ENCODE data around the gene SLC35E2B. TPM values are rescaled to one million over a fixed set of nuclear protein-coding genes. Genes with fewer than 3 reads are reported as not detected.
A peak's percentile ranks its signal among the peaks of the same experiment; 100 is the strongest.

Gene SLC35E2B
- total and polyA plus RNA-seq, 4 donors = 8.1 to 53.5 (median 28.6) TPM

GRCh38 chr1:1620433-1621139, 72.0 kb downstream of the SLC35E2B start:
- Histone ChIP-seq H3K4me1 (ENCODE audit: control insufficient read depth in 1 of 2, insufficient read depth in 2 of 2, low read length in 2 of 2) (no peaks in the 10 kb centered on the region), H3K27ac (ENCODE audit: low read depth in 1 of 2, low read length in 2 of 2) (no peak overlapping the region), H3K9me3 (ENCODE audit: control insufficient read depth, low read length) (no peaks in the 10 kb centered on the region), H3K27me3 (ENCODE audit: control insufficient read depth in 1 of 2, insufficient read depth in 2 of 2, low read length in 1 of 2) (no peaks in the 10 kb centered on the region), H3K36me3 (ENCODE audit: control insufficient read depth in 1 of 2, insufficient read depth in 2 of 2, low read length in 1 of 2) (no peaks in the 10 kb centered on the region), H3K4me3 (ENCODE audit: low read length in 2 of 2) (no peak overlapping the region)
- 85 to 88% methylated on average over 16 of the region's 16 CpGs for WGBS, 2 donors
- intact Hi-C loops (cut with DNase I) = no loop called here
- ATAC-seq (ENCODE audit: low FRiP score) (no peak), DNase-seq (peak; percentile 41 to 67)

GRCh38 chr1:1619917-1620361, 72.7 kb downstream of the SLC35E2B start:
- intact Hi-C loops (cut with DNase I) = no loop called here
- Histone ChIP-seq H3K36me3 (ENCODE audit: control insufficient read depth in 1 of 2, insufficient read depth in 2 of 2, low read length in 1 of 2) (no peaks in the 10 kb centered on the region), H3K9me3 (ENCODE audit: control insufficient read depth, low read length) (no peaks in the 10 kb centered on the region), H3K4me1 (ENCODE audit: control insufficient read depth in 1 of 2, insufficient read depth in 2 of 2, low read length in 2 of 2) (no peaks in the 10 kb centered on the region), H3K4me3 (ENCODE audit: low read length in 2 of 2) (no peak overlapping the region), H3K27me3 (ENCODE audit: control insufficient read depth in 1 of 2, insufficient read depth in 2 of 2, low read length in 1 of 2) (no peaks in the 10 kb centered on the region), H3K27ac (ENCODE audit: low read depth in 1 of 2, low read length in 2 of 2) (no peak overlapping the region)
- DNase-seq (peak; percentile 45 to 60), ATAC-seq (ENCODE audit: low FRiP score) (no peak)
- WGBS, 2 donors = 53 to 61% methylated on average over 14 of the region's 14 CpGs

- intact Hi-C loops (cut with DNase I) = no loop called here
- peak; percentile 45 to 66 for DNase-seq
- Histone ChIP-seq H3K4me1 (ENCODE audit: control insufficient read depth in 1 of 2, insufficient read depth in 2 of 2, low read length in 2 of 2) (no peaks in the 10 kb centered on the region), H3K27me3 (ENCODE audit: control insufficient read depth in 1 of 2, insufficient read depth in 2 of 2, low read length in 1 of 2) (no peaks in the 10 kb centered on the region), H3K4me3 (ENCODE audit: low read length in 2 of 2) (no peak overlapping the region), H3K36me3 (ENCODE audit: control insufficient read depth in 1 of 2, insufficient read depth in 2 of 2, low read length in 1 of 2) (no peaks in the 10 kb centered on the region), H3K9me3 (ENCODE audit: control insufficient read depth, low read length) (no peaks in the 10 kb centered on the region), H3K27ac (ENCODE audit: low read depth in 1 of 2, low read length in 2 of 2) (no peak overlapping the region)
- ATAC-seq (ENCODE audit: low FRiP score) = no peak
- WGBS, 2 donors = 93 to 94% methylated on average over 9 of the region's 9 CpGs
Measured at GRCh38 chr1:1618396-1619068, 74.1 kb downstream of the SLC35E2B start.

- Histone ChIP-seq H3K4me3 (ENCODE audit: low read length in 2 of 2) (no peak overlapping the region), H3K36me3 (ENCODE audit: control insufficient read depth in 1 of 2, insufficient read depth in 2 of 2, low read length in 1 of 2) (no peaks in the 10 kb centered on the region), H3K9me3 (ENCODE audit: control insufficient read depth, low read length) (no peaks in the 10 kb centered on the region), H3K4me1 (ENCODE audit: control insufficient read depth in 1 of 2, insufficient read depth in 2 of 2, low read length in 2 of 2) (no peaks in the 10 kb centered on the region), H3K27me3 (ENCODE audit: control insufficient read depth in 1 of 2, insufficient read depth in 2 of 2, low read length in 1 of 2) (no peaks in the 10 kb centered on the region), H3K27ac (ENCODE audit: low read depth in 1 of 2, low read length in 2 of 2) (no peak overlapping the region)
- intact Hi-C loops (cut with DNase I) = no loop called here
- ATAC-seq (ENCODE audit: low FRiP score) = no peak
- WGBS, 2 donors = 87 to 93% methylated on average over 6 of the region's 6 CpGs
- DNase-seq = peak; percentile 38 to 74
Measured at GRCh38 chr1:1617925-1618324, 74.7 kb downstream of the SLC35E2B start.

- H3K4me1 ChIP-seq (ENCODE audit: control insufficient read depth in 1 of 2, insufficient read depth in 2 of 2, low read length in 2 of 2) = no peaks in the 10 kb centered on the region
- intact Hi-C loops (cut with DNase I) = no loop called here
- WGBS, 2 donors = 92 to 94% methylated on average over 11 of the region's 11 CpGs
Measured at GRCh38 chr1:1617516-1617915, 75.1 kb downstream of the SLC35E2B start.

GRCh38 chr1:1616838-1617237, 75.8 kb downstream of the SLC35E2B start:
- Histone ChIP-seq H3K27me3 (ENCODE audit: control insufficient read depth in 1 of 2, insufficient read depth in 2 of 2, low read length in 1 of 2) (no peaks in the 10 kb centered on the region), H3K9me3 (ENCODE audit: control insufficient read depth, low read length) (no peaks in the 10 kb centered on the region), H3K4me1 (ENCODE audit: control insufficient read depth in 1 of 2, insufficient read depth in 2 of 2, low read length in 2 of 2) (no peaks in the 10 kb centered on the region), H3K4me3 (ENCODE audit: low read length in 2 of 2) (peak overlapping the region in 1 of 2 donors; percentile 83), H3K27ac (ENCODE audit: low read depth in 1 of 2, low read length in 2 of 2) (no peak overlapping the region), H3K36me3 (ENCODE audit: control insufficient read depth in 1 of 2, insufficient read depth in 2 of 2, low read length in 1 of 2) (no peaks in the 10 kb centered on the region)
- DNase-seq (peak; percentile 56 to 71), ATAC-seq (ENCODE audit: low FRiP score) (no peak)
- intact Hi-C loops (cut with DNase I) = no loop called here
- WGBS, 2 donors = 80 to 82% methylated on average over 19 of the region's 19 CpGs

More at GRCh38 chr1:1617516-1617915, 75.1 kb downstream of the SLC35E2B start:
- Histone ChIP-seq H3K27me3 (ENCODE audit: control insufficient read depth in 1 of 2, insufficient read depth in 2 of 2, low read length in 1 of 2) (no peaks in the 10 kb centered on the region), H3K9me3 (ENCODE audit: control insufficient read depth, low read length) (no peaks in the 10 kb centered on the region), H3K27ac (ENCODE audit: low read depth in 1 of 2, low read length in 2 of 2) (no peak overlapping the region), H3K36me3 (ENCODE audit: control insufficient read depth in 1 of 2, insufficient read depth in 2 of 2, low read length in 1 of 2) (no peaks in the 10 kb centered on the region), H3K4me3 (ENCODE audit: low read length in 2 of 2) (no peak overlapping the region)
- ATAC-seq (ENCODE audit: low FRiP score) (no peak), DNase-seq (peak; percentile 22 to 64)

- Histone ChIP-seq H3K27me3 (ENCODE audit: control insufficient read depth in 1 of 2, insufficient read depth in 2 of 2, low read length in 1 of 2) (no peaks in the 10 kb centered on the region), H3K4me1 (ENCODE audit: control insufficient read depth in 1 of 2, insufficient read depth in 2 of 2, low read length in 2 of 2) (no peaks in the 10 kb centered on the region), H3K36me3 (ENCODE audit: control insufficient read depth in 1 of 2, insufficient read depth in 2 of 2, low read length in 1 of 2) (no peaks in the 10 kb centered on the region), H3K4me3 (ENCODE audit: low read length in 2 of 2) (peak overlapping the region; percentile 65 to 83), H3K9me3 (ENCODE audit: control insufficient read depth, low read length) (no peaks in the 10 kb centered on the region), H3K27ac (ENCODE audit: low read depth in 1 of 2, low read length in 2 of 2) (peak overlapping the region; percentile 49 to 71)
- DNase-seq = peak; percentile 62 to 85
- WGBS, 2 donors = 3 to 4% methylated on average over 61 to 80 of the region's 80 CpGs
- intact Hi-C loops (cut with DNase I) = no loop called here
- ATAC-seq (ENCODE audit: low FRiP score) = no peak
Measured at GRCh38 chr1:1616045-1616790, 76.4 kb downstream of the SLC35E2B start.

- ATAC-seq (ENCODE audit: low FRiP score) = peak; percentile 98
- Histone ChIP-seq H3K4me1 (ENCODE audit: control insufficient read depth in 1 of 2, insufficient read depth in 2 of 2, low read length in 2 of 2) (no peaks in the 10 kb centered on the region), H3K36me3 (ENCODE audit: control insufficient read depth in 1 of 2, insufficient read depth in 2 of 2, low read length in 1 of 2) (no peaks in the 10 kb centered on the region), H3K4me3 (ENCODE audit: low read length in 2 of 2) (peak within 1 kb of the TSS; percentile 65 to 83), H3K9me3 (ENCODE audit: control insufficient read depth, low read length) (no peaks in the 10 kb centered on the region), H3K27ac (ENCODE audit: low read depth in 1 of 2, low read length in 2 of 2) (peak within 1 kb of the TSS; percentile 71 to 92), H3K27me3 (ENCODE audit: control insufficient read depth in 1 of 2, insufficient read depth in 2 of 2, low read length in 1 of 2) (no peaks in the 10 kb centered on the region)
- intact Hi-C loops (cut with DNase I) = no loop called here
- DNase-seq = peak; percentile 97 to 99
- 0% methylated on average over 98 to 107 of the region's 107 CpGs for WGBS, 2 donors
Measured at GRCh38 chr1:1615256-1616044, 77.1 kb downstream of the SLC35E2B start, which contains the start of gene MIB2. MIB2 (plus strand) TSS chr1:1615500; CDS start chr1:1623453, 7,953 bp downstream.
